Stimulated activated CD8-positive, alpha-beta memory T cell treated with anti-CD3 and anti-CD28 coated beads, Interleukin-12 subunit alpha, Interleukin-12 subunit beta, amount 100 ng/mL, for 24 hours (primary cell): Measurements from ENCODE around the gene SMCR8.
A peak's percentile ranks its signal among the peaks of the same experiment; 100 is the strongest.
"Not testable (repeated sequence)": the region's sequence is repeated elsewhere in the genome, so short reads cannot be mapped to it uniquely, and the experiment has no call there.

Experiments
- DNase-seq: peaks from one replicate; pipeline ENCODE4 v3.0.0-alpha.2; 2020; ENCODE audit errors: extremely low read depth

The SMCR8 gene

DNA sequence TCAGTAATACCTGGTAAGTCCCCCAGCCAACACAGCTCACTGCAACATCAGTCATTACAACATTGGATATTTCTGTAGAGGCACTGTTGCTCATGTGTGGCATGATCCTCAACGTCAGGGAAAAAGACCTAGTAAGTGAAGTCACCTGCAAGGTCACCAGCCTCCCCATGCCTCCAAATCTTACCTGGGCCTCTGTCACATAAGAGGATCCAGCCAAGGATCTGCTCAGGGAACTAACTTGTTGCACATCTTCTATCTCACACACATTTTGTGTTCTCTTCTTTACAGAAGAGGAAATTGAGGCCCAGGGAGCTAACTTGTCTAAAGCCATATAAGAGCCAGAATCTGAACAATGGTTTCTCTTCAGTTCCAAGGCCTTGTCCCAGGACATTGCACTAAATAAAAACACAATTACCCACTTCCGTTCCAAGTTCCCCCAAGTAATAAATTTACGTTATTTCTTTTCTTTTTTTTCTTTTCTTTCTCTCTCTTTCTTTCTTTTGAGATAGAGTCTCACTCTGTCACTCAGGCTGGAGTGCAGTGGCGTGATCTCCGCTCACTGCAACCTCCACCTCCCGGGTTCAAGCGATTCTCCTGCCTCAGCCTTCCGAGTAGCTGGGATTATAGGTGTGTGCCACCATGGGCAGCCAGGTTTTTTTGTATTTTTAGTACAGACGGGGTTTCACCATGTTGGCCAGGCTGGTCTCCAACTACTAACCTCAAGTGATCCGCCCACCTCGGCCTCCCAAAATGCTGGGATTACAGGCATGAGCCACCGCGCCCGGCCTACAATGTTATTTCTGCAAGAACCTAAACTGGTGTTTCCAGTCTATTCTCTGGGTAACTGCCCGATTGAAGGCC is 47.0 kb downstream of the SMCR8 start:
- DNase-seq: no peak

DNA sequence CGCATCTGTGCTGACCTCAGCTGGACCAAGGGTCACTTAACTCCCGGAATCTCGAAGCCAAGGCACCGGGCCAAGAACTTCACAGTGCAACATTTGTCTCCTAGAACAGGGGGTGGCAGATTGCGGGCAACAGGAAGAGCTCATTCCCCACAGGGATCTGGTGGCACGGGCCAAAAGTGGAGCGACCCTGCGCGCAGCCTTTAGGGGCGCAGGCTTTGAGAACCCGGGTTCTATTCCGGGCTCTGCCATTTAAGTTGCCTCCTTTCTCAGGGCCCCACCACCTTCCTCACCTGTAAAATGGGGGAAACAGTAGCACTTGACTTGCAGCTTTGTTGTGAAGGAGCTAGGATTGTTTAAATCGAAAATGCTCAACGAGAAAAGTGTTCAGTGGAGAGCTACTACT is 47.6 kb downstream of the SMCR8 start:
- no peak for DNase-seq

DNA sequence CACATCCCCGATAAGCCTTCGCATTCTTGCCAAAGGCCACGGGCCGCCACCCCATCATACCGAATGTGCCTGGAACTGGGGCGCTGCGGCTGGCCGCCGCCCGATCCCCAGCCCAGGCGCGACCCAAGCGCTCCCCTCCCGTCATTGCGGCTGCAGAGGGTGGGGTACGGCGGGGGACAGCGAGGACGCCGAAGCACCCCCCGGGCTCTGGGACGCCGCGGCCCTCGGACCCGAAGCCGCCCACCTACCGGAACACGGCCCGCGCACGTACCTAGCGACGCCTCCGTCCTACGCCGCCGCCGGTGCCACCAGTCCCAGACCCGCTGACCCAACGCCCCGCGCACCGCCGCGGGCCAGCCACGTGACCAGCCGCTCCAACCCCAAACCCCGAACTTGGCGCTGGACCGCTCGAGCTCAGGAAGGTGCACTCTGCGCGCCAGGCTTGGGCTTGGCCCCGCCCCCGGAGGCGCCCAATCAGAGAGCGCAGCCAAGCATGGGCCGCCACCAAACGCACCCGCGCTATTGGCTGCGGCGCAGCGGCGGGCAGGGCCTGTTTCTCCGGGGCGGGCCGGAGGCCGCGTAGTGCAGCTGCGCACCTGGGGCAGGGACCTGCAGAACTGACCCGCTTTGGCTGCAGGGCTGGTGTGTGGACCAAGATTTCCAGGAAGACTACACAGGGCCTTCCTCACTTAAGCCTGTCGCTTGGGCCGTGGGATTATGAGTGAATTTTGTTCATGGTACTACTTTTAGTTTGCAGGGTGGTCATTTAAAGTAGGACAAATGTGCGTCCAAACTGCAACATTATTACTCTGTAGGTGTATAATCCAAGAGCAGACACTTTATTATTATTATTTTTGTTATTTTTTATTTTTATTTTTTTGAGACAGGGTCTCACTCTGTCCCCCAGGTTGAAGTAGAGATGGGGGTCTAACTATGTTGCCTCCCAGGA is 48.3 kb downstream of the SMCR8 start, which contains the start of gene SHMT1:
Gene SHMT1, minus strand, starts transcription at position 450 of the 949 bp plus-strand sequence. CDS start 7,569 bp downstream, outside the sequence.
- peak; percentile 84 for DNase-seq

DNA sequence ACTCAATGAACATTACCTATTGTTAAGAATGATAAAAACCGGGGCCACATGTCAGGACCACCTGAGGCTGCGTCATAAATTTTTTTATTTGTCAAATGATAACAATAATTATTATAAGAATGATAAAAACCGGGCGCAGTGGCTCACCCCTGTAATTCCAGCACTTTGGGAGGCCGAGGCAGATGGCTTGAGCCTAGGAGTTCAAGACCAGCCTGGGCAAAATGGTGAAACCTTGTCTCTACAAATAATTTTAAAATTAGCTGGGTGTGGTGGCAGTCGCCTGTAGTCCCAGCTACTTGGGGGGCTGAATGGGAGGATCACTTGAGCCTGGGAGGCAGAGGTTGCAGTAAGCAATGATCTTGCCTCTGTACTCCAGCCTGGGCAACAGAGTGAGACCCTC is 49.1 kb downstream of the SMCR8 start:
- DNase-seq: no peak

DNA sequence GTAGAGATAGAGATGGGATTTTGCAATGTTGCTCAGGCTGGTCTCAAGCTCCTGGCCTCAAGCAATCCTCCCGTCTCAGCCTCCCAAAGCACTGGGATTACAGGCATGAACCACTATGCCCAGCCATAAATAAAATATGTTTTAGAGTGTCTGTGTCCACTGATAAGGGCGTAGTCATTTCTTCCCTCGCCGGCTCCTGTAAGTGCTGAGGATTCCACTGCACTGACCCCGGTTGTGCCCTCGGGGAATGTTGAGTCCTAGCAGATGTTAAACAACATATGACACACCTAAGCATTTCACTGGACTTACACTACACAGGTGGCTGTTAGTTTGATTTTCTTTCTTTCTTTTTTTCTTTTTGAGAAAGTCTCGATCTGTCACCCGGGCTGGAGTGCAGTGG is 53.9 kb downstream of the SMCR8 start:
- DNase-seq: no peak

DNA sequence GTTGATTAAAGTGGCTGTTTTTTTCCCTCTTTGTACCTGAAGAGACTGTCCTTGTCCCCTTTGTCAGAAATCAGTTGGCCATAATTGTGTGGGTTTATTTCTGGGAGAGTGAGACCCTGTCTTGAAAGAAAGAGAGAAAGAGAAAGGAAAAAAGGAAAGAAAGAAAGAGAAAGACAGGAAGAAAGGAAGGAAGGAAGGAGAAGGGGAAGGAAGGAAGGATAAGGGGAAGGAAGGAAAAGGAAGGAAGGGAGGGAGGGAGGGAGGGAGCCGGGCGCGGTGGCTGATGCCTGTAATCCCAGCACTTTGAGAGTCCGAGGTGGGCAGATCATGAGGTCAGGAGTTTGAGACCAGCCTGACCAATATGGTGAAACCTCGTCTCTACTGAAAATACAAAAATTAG is 55.7 kb downstream of the SMCR8 start:
- no peak for DNase-seq

DNA sequence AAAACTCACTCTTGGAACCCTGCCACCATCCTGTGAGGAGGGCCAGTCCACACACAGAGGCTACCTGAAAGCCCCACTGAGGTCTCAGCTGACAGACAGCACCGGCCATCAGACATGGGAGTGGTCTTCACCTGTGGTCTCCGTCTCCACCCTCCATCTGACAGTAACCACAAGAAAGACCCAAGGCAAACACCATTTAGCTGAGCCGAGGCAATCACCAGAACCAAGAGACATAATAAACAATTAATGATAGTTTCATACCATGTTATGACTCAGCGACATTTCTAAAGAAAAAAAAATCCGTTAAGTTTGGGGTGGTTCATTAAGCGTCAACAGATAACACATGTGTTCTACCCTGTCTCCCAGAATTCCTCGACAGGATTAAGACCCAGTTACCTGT is 56.4 kb downstream of the SMCR8 start:
- no peak for DNase-seq

DNA sequence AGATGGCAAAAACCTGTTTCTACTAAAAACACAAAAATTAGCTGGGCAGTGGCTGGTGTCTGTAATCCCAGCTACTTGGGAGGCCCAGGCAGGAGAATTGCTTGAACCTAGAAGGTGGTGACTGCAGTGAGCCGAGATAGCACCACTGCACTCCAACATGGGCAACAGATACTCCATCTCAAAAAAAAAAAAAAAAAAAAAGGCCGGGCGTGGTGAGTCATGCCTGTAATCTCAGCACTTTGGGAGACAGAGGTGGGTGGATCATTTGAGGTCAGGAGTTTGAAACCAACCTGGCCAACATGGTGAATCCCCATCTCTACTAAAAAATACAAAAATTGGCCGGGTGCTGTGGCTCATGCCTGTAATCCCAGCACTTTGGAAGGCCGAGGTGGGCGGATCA is 58.1 kb downstream of the SMCR8 start:
- DNase-seq: not testable (repeated sequence)

DNA sequence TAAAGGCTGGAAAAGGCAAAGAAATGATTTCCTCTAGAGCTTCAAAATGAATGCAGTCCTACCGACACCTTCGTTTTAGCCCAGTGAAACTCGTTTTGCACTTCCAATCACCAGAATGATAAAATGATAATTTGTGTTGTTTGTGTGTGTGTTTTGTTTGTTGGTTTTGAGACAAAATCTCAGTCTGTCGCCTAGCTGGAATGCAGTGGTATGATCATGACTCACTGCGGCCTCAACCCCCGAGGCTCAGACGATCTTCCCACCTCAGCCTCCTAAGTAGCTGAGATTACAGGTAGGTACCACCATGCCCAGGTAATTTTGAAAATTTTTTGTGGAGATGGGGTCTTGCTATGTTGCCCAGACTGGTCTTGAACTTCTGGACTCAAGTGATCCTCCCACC is 59.1 kb downstream of the SMCR8 start:
- no peak for DNase-seq
